ENCODE measurements around the gene TMEM125.

Gene TMEM125

DNA sequence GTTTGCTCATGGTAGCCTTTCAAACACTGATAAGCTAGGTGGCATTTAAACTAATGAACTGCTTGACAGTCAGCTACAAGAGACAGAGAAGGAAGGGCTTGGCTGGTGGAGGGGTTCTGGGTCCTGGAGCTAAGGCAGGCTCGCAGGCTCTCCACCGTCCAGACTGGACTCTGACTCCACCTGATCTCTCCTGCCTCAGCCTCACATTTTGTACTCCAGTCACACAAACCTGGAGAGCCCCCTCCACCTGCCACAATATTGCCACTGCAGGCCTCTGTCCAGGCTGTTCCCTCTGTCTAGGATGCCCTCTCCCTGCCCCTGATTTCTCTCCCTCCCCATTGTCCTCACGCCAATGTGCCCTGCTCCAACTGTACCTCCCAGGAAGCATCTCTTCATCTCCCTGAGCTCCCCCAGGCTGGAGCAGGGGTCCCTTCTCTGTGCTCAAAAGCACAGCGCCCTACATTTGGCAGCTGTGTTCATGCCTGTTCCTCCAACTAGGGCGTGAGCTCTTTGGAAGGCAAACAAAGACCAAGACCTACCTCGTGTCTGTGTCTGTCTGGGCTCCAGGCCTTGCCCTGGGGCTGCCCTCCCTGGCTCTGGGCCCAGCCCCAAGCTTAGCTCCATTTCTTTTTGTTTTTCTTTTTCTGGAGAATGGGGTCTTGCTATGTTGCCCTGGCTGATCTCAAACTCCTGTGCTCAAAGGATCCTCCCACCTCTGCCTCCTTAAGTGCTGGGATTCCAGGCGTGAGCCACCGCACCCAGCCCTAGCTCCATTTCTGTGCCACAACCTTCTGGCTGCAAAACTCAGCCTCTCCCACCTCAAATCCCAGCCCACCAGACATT lies 33.9 kb downstream of the TMEM125 start:
- Histone ChIP-seq H3K4me3 (replicated peaks; ENCODE audit: insufficient read depth, low read length) (no peak overlapping the region), H3K27ac (replicated peaks) (no peak overlapping the region), H3K27me3 (ENCODE audit: insufficient read depth, poor library complexity, severe bottlenecking) (no peaks in the 10 kb centered on the region)
- no peak for DNase-seq (ENCODE audit: low read depth in 1 of 2, low spot score in 1 of 2)
- no peak for TF ChIP-seq POLR2AphosphoS5 (IDR thresholded peaks at IDR 0.05; ENCODE audit: low read depth)
- TF ChIP-seq GABPA (IDR thresholded peaks at IDR 0.05; ENCODE audit: low read depth), result no peak
- no peak for TF ChIP-seq SPI1 (IDR thresholded peaks at IDR 0.05; ENCODE audit: borderline replicate concordance, low read depth)

DNA sequence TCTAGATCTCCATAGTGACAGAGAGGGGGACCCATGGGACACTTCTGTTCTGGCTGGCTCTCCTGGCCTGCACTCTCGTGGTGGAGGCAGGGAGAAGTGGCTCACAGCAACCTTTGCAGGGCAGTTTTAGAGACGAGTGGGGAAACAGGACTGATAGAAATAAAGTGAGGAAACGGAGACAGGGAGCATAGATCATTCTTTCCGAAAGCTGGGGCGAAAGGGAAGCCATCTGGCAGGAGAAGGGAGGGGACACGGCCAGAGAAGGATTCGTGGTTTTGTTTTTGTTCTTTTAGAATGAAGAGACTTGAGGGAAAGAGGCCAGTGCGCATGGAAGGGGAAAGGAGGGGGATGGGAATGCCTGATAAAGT lies 34.5 kb downstream of the TMEM125 start:
- no peak for DNase-seq (ENCODE audit: low read depth in 1 of 2, low spot score in 1 of 2)
- no peaks in the 10 kb centered on the region for H3K27me3 ChIP-seq (ENCODE audit: insufficient read depth, poor library complexity, severe bottlenecking)
- no peak overlapping the region for H3K27ac ChIP-seq (replicated peaks)
- no peak overlapping the region for H3K4me3 ChIP-seq (replicated peaks; ENCODE audit: insufficient read depth, low read length)
- TF ChIP-seq POLR2AphosphoS5 (IDR thresholded peaks at IDR 0.05; ENCODE audit: low read depth), result no peak
- TF ChIP-seq SPI1 (IDR thresholded peaks at IDR 0.05; ENCODE audit: borderline replicate concordance, low read depth), result no peak
- TF ChIP-seq, protein P1, sequence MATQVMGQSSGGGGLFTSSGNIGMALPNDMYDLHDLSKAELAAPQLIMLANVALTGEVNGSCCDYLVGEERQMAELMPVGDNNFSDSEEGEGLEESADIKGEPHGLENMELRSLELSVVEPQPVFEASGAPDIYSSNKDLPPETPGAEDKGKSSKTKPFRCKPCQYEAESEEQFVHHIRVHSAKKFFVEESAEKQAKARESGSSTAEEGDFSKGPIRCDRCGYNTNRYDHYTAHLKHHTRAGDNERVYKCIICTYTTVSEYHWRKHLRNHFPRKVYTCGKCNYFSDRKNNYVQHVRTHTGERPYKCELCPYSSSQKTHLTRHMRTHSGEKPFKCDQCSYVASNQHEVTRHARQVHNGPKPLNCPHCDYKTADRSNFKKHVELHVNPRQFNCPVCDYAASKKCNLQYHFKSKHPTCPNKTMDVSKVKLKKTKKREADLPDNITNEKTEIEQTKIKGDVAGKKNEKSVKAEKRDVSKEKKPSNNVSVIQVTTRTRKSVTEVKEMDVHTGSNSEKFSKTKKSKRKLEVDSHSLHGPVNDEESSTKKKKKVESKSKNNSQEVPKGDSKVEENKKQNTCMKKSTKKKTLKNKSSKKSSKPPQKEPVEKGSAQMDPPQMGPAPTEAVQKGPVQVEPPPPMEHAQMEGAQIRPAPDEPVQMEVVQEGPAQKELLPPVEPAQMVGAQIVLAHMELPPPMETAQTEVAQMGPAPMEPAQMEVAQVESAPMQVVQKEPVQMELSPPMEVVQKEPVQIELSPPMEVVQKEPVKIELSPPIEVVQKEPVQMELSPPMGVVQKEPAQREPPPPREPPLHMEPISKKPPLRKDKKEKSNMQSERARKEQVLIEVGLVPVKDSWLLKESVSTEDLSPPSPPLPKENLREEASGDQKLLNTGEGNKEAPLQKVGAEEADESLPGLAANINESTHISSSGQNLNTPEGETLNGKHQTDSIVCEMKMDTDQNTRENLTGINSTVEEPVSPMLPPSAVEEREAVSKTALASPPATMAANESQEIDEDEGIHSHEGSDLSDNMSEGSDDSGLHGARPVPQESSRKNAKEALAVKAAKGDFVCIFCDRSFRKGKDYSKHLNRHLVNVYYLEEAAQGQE (IDR thresholded peaks at IDR 0.05; ENCODE audit: insufficient replicate concordance, low read depth), result no peak

DNA sequence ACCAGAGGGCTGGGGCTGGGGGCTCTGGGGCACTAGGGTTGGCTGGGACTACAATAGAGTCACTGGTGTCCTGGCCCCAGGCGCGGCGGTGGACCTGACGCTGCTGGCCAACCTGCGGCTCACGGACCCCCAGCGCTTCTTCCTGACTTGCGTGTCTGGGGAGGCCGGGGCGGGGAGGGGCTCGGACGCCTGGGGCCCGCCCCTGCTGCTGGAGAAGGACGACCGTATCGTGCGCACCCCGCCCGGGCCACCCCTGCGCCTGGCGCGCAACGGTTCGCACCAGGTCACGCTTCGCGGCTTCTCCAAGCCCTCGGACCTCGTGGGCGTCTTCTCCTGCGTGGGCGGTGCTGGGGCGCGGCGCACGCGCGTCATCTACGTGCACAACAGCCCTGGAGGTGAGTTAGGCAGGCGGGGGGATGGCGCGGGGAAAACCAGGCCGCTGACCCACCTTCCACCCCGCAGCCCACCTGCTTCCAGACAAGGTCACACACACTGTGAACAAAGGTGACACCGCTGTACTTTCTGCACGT lies 35.1 kb downstream of the TMEM125 start:
- DNase-seq (ENCODE audit: low read depth in 1 of 2, low spot score in 1 of 2), result no peak
- TF ChIP-seq SPI1 (IDR thresholded peaks at IDR 0.05; ENCODE audit: borderline replicate concordance, low read depth) (no peak), GABPA (IDR thresholded peaks at IDR 0.05; ENCODE audit: low read depth) (no peak), POLR2AphosphoS5 (IDR thresholded peaks at IDR 0.05; ENCODE audit: low read depth) (no peak)
- TF ChIP-seq, protein P2, sequence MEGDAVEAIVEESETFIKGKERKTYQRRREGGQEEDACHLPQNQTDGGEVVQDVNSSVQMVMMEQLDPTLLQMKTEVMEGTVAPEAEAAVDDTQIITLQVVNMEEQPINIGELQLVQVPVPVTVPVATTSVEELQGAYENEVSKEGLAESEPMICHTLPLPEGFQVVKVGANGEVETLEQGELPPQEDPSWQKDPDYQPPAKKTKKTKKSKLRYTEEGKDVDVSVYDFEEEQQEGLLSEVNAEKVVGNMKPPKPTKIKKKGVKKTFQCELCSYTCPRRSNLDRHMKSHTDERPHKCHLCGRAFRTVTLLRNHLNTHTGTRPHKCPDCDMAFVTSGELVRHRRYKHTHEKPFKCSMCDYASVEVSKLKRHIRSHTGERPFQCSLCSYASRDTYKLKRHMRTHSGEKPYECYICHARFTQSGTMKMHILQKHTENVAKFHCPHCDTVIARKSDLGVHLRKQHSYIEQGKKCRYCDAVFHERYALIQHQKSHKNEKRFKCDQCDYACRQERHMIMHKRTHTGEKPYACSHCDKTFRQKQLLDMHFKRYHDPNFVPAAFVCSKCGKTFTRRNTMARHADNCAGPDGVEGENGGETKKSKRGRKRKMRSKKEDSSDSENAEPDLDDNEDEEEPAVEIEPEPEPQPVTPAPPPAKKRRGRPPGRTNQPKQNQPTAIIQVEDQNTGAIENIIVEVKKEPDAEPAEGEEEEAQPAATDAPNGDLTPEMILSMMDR (IDR thresholded peaks at IDR 0.05; ENCODE audit: insufficient read depth, low read length), result no peak
- TF ChIP-seq, protein P1 (IDR thresholded peaks at IDR 0.05; ENCODE audit: insufficient replicate concordance, low read depth), result no peak
- H3K27me3 ChIP-seq (ENCODE audit: insufficient read depth, poor library complexity, severe bottlenecking), result no peaks in the 10 kb centered on the region
- H3K4me3 ChIP-seq (replicated peaks; ENCODE audit: insufficient read depth, low read length), result no peak overlapping the region
- H3K27ac ChIP-seq (replicated peaks), result no peak overlapping the region

DNA sequence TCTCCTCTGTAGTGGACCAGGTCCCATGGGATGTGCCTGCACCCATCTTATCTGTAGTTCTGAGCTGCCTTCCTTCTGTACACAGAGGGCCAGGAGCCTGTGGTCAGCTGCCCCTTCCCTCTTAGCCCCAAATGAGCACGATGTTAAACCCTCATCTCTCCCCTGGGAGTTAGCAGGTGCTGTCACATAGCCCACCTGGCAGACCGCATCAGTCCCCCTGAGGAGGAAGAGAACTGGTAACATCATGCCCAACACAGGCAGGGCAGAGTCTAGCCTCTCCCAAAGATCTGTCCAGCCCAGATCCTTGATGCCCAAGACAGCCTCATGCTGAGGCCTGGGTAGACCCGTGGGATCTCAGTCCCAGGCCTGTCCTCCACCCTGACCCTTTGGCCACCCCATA lies 35.7 kb downstream of the TMEM125 start:
- TF ChIP-seq POLR2AphosphoS5 (IDR thresholded peaks at IDR 0.05; ENCODE audit: low read depth) (no peak), SPI1 (IDR thresholded peaks at IDR 0.05; ENCODE audit: borderline replicate concordance, low read depth) (no peak), GABPA (IDR thresholded peaks at IDR 0.05; ENCODE audit: low read depth) (no peak)
- TF ChIP-seq, protein P1 (IDR thresholded peaks at IDR 0.05; ENCODE audit: insufficient replicate concordance, low read depth), result no peak
- TF ChIP-seq, protein P2 (IDR thresholded peaks at IDR 0.05; ENCODE audit: insufficient read depth, low read length), result no peak
- Histone ChIP-seq H3K27me3 (ENCODE audit: insufficient read depth, poor library complexity, severe bottlenecking) (no peaks in the 10 kb centered on the region), H3K4me3 (replicated peaks; ENCODE audit: insufficient read depth, low read length) (no peak overlapping the region), H3K27ac (replicated peaks) (no peak overlapping the region)
- no peak for DNase-seq (ENCODE audit: low read depth in 1 of 2, low spot score in 1 of 2)
